Neural progenitor cell (in vitro differentiated cells): ENCODE measurements around the gene BMP4. TPM values are rescaled to one million over a fixed set of nuclear protein-coding genes. Genes with fewer than 3 reads are reported as not detected.

Experiments used
- DNase-seq: peaks from one replicate; pipeline ENCODE4 v3.0.0-alpha.2; 2016; ENCODE audit warnings: low spot score
- H2AFZ ChIP-seq: fragments of 200-600 bp; sonication (generic); replicated peaks from 2 replicates; pipeline ENCODE4 v1.6.1; 2016; ENCODE audit warnings: antibody characterized with exemption
- H3F3A ChIP-seq: fragments of 200-600 bp; sonication (generic); 2 replicates; pipeline ENCODE4 v1.6.1; 2016; ENCODE audit warnings: antibody characterized with exemption, low read depth
- H3K27ac ChIP-seq: fragments of 200-600 bp; sonication (generic); 2 replicates; pipeline ENCODE4 v1.5.1; 2016; ENCODE audit warnings: mild to moderate bottlenecking
- H3K27me3 ChIP-seq: fragments of 200-600 bp; sonication (generic); 2 replicates; pipeline ENCODE4 v1.6.1; 2016; ENCODE audit warnings: mild to moderate bottlenecking, moderate library complexity
- H3K36me3 ChIP-seq: fragments of 200-600 bp; sonication (generic); 2 replicates; pipeline ENCODE4 v1.5.1; 2016
- H3K4me1 ChIP-seq: fragments of 200-600 bp; sonication (generic); 2 replicates; pipeline ENCODE4 v1.6.1; 2016; ENCODE audit warnings: mixed run types
- H3K4me2 ChIP-seq: fragments of 200-600 bp; sonication (generic); 2 replicates; pipeline ENCODE4 v1.6.1; 2016
- H3K4me3 ChIP-seq: fragments of 200-600 bp; sonication (generic); 2 replicates; pipeline ENCODE4 v1.5.1; 2016
- H3K79me2 ChIP-seq: fragments of 200-600 bp; sonication (generic); 2 replicates; pipeline ENCODE4 v1.6.1; 2016; ENCODE audit warnings: low read depth
- H3K9ac ChIP-seq: fragments of 200-600 bp; sonication (generic); 2 replicates; pipeline ENCODE4 v1.6.1; 2016
- H3K9me3 ChIP-seq: fragments of 200-600 bp; sonication (generic); 2 replicates; pipeline ENCODE4 v1.5.1; 2016; ENCODE audit warnings: low read depth
- H4K20me1 ChIP-seq: fragments of 200-600 bp; sonication (generic); 2 replicates; pipeline ENCODE4 v1.6.1; 2016; ENCODE audit warnings: low read depth
- H3K27ac Mint-ChIP-seq: 3 replicates; pipeline ENCODE4 v1.8.0; 2021; ENCODE audit warnings: mixed read lengths
- H3K27me3 Mint-ChIP-seq: 2 replicates; pipeline ENCODE4 v1.8.0; 2022; ENCODE audit warnings: low read depth, mild to moderate bottlenecking, inconsistent platforms, moderate library complexity, mixed read lengths; ENCODE audit not compliant: insufficient read depth
- H3K36me3 Mint-ChIP-seq: 3 replicates; pipeline ENCODE4 v1.8.0; 2021; ENCODE audit warnings: mixed read lengths
- H3K4me1 Mint-ChIP-seq: 3 replicates; pipeline ENCODE4 v1.8.0; 2021; ENCODE audit warnings: mixed read lengths
- H3K4me3 Mint-ChIP-seq: 3 replicates; pipeline ENCODE4 v1.8.0; 2021; ENCODE audit warnings: mild to moderate bottlenecking, moderate library complexity, mixed read lengths
- H3K9me3 Mint-ChIP-seq: 3 replicates; pipeline ENCODE4 v1.8.0; 2020; ENCODE audit warnings: mixed read lengths
- EZH2 ChIP-seq: fragments of 200-600 bp; sonication (generic); IDR thresholded peaks from 2 replicates; pipeline ENCODE4 v1.6.1; 2017; ENCODE audit warnings: antibody characterized with exemption, mild to moderate bottlenecking, moderate library complexity
- EZH2phosphoT487 ChIP-seq: fragments of 200-600 bp; sonication (generic); IDR thresholded peaks from 2 replicates; pipeline ENCODE4 v1.6.1; 2017; ENCODE audit warnings: antibody characterized with exemption
- total RNA-seq: library from RNA; depleted of rRNA; stranded (reverse); fragments of >200 nt; gene quantifications from 2 replicates; pipeline ENCODE4 v1.2.3, GENCODE V29; 2015; ENCODE audit warnings: low replicate concordance
- TF ChIP-seq, protein P1 (sequence below): fragments of 200-600 bp; sonication (generic); IDR thresholded peaks from 2 replicates; pipeline ENCODE4 v1.5.1; 2017; ENCODE audit warnings: antibody characterized with exemption, mild to moderate bottlenecking

The BMP4 gene
- total RNA-seq, 1 donor from 2014 or later, result 11.0 TPM

DNA sequence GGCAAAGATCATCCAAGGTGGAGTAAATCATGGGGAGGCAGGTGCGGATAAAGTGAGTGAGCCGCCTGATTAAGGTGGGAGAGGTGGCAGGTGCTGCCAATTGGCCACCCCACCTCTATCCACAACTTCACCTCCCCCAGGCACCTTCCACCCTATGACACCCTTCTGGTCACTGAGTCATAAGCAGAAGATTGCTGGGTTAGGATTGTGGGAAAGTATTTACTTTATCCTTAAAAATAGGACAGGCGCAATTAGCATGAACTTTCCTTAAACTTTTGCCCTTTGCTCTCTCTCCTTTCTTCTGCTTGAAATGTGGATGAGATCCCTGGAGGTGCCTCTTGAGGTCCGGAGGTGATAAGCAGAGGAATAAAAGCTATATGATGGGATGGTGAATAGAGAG lies 14.9 kb upstream of the BMP4 start:
- H3K9ac ChIP-seq, result no peak overlapping the region
- no peaks in the 10 kb centered on the region for H3K79me2 ChIP-seq
- no peaks in the 10 kb centered on the region for H3K27me3 ChIP-seq
- DNase-seq, result no peak
- TF ChIP-seq EZH2 (no peak), EZH2phosphoT487 (no peak)
- TF ChIP-seq, protein P1, sequence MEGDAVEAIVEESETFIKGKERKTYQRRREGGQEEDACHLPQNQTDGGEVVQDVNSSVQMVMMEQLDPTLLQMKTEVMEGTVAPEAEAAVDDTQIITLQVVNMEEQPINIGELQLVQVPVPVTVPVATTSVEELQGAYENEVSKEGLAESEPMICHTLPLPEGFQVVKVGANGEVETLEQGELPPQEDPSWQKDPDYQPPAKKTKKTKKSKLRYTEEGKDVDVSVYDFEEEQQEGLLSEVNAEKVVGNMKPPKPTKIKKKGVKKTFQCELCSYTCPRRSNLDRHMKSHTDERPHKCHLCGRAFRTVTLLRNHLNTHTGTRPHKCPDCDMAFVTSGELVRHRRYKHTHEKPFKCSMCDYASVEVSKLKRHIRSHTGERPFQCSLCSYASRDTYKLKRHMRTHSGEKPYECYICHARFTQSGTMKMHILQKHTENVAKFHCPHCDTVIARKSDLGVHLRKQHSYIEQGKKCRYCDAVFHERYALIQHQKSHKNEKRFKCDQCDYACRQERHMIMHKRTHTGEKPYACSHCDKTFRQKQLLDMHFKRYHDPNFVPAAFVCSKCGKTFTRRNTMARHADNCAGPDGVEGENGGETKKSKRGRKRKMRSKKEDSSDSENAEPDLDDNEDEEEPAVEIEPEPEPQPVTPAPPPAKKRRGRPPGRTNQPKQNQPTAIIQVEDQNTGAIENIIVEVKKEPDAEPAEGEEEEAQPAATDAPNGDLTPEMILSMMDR, result no peak
- Mint-ChIP-seq H3K4me1 (peaks cover 5% of the 10 kb centered on the region), H3K4me3 (no peak overlapping the region), H3K9me3 (peaks cover 2% of the 10 kb centered on the region), H3K27me3 (peaks cover 11% of the 10 kb centered on the region), H3K36me3 (no peaks in the 10 kb centered on the region), H3K27ac (no peak overlapping the region)
- no peaks in the 10 kb centered on the region for H3K9me3 ChIP-seq
- no peaks in the 10 kb centered on the region for H3F3A ChIP-seq
- no peaks in the 10 kb centered on the region for H3K4me1 ChIP-seq
- no peaks in the 10 kb centered on the region for H3K36me3 ChIP-seq
- H2AFZ ChIP-seq, result no peak overlapping the region
- no peak overlapping the region for H3K27ac ChIP-seq
- H4K20me1 ChIP-seq, result no peaks in the 10 kb centered on the region
- H3K4me2 ChIP-seq, result no peak overlapping the region
- no peak overlapping the region for H3K4me3 ChIP-seq

DNA sequence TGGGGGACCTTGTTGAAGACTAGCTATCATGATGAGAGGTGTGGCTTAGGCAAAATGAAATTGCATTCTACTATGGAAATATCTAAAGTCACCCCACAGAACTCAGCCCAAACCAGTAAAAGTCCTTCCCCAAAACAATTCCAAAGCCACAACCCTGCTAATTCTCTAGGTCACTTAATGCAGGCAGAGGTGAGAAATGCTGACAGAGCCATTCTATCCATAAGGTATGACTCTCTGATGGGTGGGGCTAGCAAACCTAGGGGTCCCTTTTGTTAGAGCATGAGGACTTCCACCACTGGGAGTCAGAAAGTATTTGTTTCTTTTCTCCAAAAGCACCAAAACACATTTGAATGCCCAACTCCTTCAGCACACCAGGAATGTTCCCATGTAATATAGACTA lies 12.7 kb upstream of the BMP4 start:
- Histone ChIP-seq H3K36me3 (no peaks in the 10 kb centered on the region), H2AFZ (no peak overlapping the region), H3K4me3 (no peak overlapping the region), H3K4me1 (no peaks in the 10 kb centered on the region), H3K9ac (no peak overlapping the region), H3F3A (peaks cover 3% of the 10 kb centered on the region), H4K20me1 (no peaks in the 10 kb centered on the region), H3K79me2 (no peaks in the 10 kb centered on the region), H3K27ac (no peak overlapping the region), H3K27me3 (peaks cover 20% of the 10 kb centered on the region), H3K4me2 (no peak overlapping the region), H3K9me3 (no peaks in the 10 kb centered on the region)
- H3K4me3 Mint-ChIP-seq, result no peak overlapping the region
- H3K4me1 Mint-ChIP-seq, result no peaks in the 10 kb centered on the region
- peaks cover 2% of the 10 kb centered on the region for H3K9me3 Mint-ChIP-seq
- H3K27me3 Mint-ChIP-seq, result peaks cover 11% of the 10 kb centered on the region
- H3K36me3 Mint-ChIP-seq, result no peaks in the 10 kb centered on the region
- no peak overlapping the region for H3K27ac Mint-ChIP-seq
- no peak for TF ChIP-seq EZH2
- TF ChIP-seq, protein P1, result no peak
- TF ChIP-seq EZH2phosphoT487, result no peak
- DNase-seq, result no peak

DNA sequence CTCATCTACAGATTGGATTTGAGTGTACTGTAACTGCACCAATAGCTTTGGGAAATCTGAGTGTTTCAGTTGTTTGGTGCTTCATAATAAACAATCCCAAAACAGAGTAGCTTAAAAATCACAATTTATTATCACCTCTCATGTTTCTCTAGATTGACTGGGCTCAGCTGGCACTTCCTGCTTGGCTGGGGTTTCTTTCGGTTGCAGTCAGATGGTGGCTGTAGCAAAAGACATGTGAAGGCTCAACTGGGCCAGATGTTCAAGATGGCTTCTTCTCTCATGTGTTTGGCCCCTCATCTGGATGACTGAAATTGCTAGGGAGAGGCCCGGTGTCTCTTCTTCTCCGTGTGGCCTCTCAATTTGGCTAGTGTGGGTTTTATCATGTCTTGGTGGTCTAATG lies 12.1 kb upstream of the BMP4 start:
- H3F3A ChIP-seq, result peaks cover 7% of the 10 kb centered on the region
- peaks cover 13% of the 10 kb centered on the region for H3K27me3 Mint-ChIP-seq
- H3K4me2 ChIP-seq, result no peak overlapping the region
- no peak overlapping the region for H3K4me3 Mint-ChIP-seq
- no peaks in the 10 kb centered on the region for H3K36me3 Mint-ChIP-seq
- H3K27me3 ChIP-seq, result peaks cover 26% of the 10 kb centered on the region
- H3K9ac ChIP-seq, result no peak overlapping the region
- H3K9me3 ChIP-seq, result no peaks in the 10 kb centered on the region
- H3K9me3 Mint-ChIP-seq, result peaks cover 2% of the 10 kb centered on the region
- no peaks in the 10 kb centered on the region for H3K36me3 ChIP-seq
- no peak overlapping the region for H3K4me3 ChIP-seq
- no peaks in the 10 kb centered on the region for H4K20me1 ChIP-seq
- no peak overlapping the region for H3K27ac Mint-ChIP-seq
- no peak overlapping the region for H3K27ac ChIP-seq
- H2AFZ ChIP-seq, result no peak overlapping the region
- DNase-seq, result no peak
- peaks cover 6% of the 10 kb centered on the region for H3K4me1 Mint-ChIP-seq
- H3K79me2 ChIP-seq, result no peaks in the 10 kb centered on the region
- TF ChIP-seq EZH2 (no peak), EZH2phosphoT487 (no peak)
- TF ChIP-seq, protein P1, result no peak
- H3K4me1 ChIP-seq, result no peaks in the 10 kb centered on the region
